Central memory CD4-positive, alpha-beta T cell (primary cell): ENCODE results near the gene TCTN3.

ENCODE experiments used
- DNase-seq: peaks from one replicate; pipeline ENCODE4 v3.0.0; 2022

Gene TCTN3

DNA sequence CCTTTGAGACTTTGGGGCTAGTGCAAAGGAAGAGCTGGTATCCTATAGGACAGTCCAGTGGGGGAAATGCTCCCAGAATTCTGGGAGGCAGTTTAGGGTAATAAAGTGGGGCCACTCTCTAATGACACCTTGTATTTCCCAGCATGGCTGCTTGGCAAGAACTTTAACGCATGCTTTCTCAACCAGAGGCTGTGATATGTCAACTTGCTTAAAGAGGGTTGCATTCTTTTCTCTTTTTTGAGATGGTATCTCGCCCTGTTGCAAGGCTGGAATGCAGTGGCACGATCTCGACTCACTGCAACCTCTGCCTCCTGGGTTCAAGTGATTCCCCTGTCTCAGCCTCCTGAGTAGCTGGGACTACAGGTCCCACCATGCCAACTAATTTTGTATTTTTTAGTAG lies 75.6 kb downstream of the TCTN3 start:
- no peak for DNase-seq

DNA sequence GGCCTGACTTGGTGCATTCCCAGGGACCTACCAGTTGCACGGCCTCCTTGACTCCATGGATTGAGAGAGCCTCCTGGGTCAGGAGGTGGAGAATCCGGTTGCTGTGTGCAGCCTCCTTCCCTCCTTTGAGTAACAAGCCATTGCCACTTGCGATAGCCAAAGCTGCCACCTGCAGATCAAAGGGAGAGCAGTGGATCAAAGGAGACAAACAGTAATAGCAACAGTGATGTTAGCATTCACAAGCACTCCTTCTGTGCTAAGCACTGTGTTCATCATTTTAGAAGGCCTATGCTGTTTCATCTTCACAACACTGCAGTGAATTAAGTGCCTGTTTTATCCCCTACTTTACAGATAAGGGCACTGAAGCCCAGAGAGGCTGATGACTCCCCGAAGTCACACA lies 77.3 kb downstream of the TCTN3 start:
- DNase-seq, result no peak
